GM18907 (cell line): Measurements from ENCODE around the gene FZD1.

ENCODE experiments used
- ATAC-seq: cut with Tn5 transposase; IDR thresholded peaks from one replicate; pipeline ENCODE4 v1.9.1; 2021; ENCODE audit warnings: mild to moderate bottlenecking, moderate library complexity; ENCODE audit not compliant: unreplicated experiment

The FZD1 gene

DNA sequence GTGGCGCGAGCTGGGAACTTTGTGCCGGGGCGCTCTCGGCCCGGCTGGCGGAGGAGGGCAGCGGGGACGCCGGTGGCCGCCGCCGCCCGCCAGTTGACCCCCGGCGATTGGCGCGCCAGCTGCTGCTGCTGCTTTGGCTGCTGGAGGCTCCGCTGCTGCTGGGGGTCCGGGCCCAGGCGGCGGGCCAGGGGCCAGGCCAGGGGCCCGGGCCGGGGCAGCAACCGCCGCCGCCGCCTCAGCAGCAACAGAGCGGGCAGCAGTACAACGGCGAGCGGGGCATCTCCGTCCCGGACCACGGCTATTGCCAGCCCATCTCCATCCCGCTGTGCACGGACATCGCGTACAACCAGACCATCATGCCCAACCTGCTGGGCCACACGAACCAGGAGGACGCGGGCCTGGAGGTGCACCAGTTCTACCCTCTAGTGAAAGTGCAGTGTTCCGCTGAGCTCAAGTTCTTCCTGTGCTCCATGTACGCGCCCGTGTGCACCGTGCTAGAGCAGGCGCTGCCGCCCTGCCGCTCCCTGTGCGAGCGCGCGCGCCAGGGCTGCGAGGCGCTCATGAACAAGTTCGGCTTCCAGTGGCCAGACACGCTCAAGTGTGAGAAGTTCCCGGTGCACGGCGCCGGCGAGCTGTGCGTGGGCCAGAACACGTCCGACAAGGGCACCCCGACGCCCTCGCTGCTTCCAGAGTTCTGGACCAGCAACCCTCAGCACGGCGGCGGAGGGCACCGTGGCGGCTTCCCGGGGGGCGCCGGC, 870 bp downstream of the FZD1 start:
- peak; percentile 45 for ATAC-seq

DNA sequence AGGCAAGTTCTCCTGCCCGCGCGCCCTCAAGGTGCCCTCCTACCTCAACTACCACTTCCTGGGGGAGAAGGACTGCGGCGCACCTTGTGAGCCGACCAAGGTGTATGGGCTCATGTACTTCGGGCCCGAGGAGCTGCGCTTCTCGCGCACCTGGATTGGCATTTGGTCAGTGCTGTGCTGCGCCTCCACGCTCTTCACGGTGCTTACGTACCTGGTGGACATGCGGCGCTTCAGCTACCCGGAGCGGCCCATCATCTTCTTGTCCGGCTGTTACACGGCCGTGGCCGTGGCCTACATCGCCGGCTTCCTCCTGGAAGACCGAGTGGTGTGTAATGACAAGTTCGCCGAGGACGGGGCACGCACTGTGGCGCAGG, 1.4 kb downstream of the FZD1 start:
- ATAC-seq, result no peak

DNA sequence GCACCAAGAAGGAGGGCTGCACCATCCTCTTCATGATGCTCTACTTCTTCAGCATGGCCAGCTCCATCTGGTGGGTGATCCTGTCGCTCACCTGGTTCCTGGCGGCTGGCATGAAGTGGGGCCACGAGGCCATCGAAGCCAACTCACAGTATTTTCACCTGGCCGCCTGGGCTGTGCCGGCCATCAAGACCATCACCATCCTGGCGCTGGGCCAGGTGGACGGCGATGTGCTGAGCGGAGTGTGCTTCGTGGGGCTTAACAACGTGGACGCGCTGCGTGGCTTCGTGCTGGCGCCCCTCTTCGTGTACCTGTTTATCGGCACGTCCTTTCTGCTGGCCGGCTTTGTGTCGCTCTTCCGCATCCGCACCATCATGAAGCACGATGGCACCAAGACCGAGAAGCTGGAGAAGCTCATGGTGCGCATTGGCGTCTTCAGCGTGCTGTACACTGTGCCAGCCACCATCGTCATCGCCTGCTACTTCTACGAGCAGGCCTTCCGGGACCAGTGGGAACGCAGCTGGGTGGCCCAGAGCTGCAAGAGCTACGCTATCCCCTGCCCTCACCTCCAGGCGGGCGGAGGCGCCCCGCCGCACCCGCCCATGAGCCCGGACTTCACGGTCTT, 1.9 kb downstream of the FZD1 start:
- ATAC-seq, result no peak

DNA sequence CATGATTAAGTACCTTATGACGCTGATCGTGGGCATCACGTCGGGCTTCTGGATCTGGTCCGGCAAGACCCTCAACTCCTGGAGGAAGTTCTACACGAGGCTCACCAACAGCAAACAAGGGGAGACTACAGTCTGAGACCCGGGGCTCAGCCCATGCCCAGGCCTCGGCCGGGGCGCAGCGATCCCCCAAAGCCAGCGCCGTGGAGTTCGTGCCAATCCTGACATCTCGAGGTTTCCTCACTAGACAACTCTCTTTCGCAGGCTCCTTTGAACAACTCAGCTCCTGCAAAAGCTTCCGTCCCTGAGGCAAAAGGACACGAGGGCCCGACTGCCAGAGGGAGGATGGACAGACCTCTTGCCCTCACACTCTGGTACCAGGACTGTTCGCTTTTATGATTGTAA, 2.5 kb downstream of the FZD1 start:
- ATAC-seq, result no peak

DNA sequence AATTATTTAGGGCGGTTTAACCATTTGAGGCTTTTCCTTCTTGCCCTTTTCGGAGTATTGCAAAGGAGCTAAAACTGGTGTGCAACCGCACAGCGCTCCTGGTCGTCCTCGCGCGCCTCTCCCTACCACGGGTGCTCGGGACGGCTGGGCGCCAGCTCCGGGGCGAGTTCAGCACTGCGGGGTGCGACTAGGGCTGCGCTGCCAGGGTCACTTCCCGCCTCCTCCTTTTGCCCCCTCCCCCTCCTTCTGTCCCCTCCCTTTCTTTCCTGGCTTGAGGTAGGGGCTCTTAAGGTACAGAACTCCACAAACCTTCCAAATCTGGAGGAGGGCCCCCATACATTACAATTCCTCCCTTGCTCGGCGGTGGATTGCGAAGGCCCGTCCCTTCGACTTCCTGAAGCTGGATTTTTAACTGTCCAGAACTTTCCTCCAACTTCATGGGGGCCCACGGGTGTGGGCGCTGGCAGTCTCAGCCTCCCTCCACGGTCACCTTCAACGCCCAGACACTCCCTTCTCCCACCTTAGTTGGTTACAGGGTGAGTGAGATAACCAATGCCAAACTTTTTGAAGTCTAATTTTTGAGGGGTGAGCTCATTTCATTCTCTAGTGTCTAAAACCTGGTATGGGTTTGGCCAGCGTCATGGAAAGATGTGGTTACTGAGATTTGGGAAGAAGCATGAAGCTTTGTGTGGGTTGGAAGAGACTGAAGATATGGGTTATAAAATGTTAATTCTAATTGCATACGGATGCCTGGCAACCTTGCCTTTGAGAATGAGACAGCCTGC, 3.1 kb downstream of the FZD1 start:
- ATAC-seq, result no peak

DNA sequence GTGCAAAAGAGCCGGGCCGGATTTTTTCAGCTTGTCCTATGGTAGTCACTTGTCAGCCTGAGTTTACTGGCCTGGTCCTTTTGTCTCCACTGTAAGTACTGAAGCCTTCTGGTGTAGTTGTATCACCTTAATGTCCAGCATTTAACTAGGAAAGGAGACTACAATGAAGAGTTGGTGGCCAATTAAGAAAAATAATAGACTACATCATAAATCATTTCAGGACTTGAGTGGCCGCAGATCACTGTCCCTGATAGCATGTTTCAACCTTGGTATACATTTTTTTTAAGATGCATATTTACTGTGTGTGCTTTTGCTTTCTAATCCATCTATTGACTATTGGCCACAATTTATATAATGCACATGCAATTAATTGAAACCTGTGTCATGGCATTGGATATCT, 6.1 kb downstream of the FZD1 start:
- no peak for ATAC-seq

DNA sequence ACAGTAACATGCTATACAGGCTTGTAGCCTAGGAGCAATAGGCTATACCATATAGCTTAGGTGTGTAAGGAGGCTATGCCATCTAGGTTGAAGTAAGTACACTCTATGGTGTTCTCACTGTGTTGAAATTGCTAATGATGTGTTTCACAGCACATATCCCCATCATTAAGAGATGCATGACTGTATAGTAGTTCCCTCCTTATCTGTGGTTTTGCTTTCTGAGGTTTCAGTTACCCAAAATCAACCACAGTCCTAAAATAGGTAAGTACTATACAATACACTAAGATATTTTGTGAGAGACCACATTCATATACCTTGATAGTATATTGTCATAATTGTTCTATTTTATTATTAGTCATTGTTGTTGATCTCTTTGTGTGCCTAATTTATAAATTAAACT, 12.7 kb downstream of the FZD1 start:
- peak; percentile 96 for ATAC-seq

DNA sequence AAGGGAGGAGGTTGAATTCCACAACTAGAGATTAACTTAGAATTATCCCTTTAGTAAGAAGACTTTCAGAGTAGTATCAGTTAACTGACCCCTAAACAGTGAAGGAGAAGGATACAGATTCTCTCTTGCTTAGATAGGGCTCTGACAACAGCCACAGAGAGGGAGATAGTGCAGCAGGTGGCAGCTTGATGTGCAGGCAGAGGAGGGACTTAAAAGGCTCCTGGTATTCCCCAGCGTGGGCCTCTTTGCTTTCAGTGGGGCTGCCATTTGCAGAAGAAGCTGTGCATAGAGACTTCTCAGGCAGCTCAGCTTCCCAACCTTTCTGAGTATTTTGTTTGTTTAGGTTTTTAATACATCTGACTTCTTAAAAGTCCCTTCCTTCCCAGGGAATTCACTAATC, 16.0 kb downstream of the FZD1 start:
- ATAC-seq, result peak; percentile 80

DNA sequence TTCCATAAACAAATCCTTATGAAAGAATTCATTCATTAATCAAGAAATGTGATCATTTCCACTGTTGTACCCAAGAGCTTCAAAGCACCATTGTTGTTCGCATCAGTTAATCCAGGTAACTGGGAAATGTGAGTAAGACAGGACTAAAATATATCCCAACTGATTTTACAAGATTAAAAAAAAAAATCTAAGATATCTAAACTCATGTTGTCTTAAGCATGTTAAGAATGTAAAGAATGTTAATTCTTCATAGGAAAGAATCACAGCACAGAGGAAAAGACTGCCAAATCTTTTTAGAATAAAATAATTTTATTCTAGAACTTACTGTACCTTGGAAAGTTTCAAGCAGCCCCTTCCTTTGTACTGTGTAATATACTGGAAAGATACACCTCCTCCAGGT, 16.4 kb downstream of the FZD1 start:
- no peak for ATAC-seq

DNA sequence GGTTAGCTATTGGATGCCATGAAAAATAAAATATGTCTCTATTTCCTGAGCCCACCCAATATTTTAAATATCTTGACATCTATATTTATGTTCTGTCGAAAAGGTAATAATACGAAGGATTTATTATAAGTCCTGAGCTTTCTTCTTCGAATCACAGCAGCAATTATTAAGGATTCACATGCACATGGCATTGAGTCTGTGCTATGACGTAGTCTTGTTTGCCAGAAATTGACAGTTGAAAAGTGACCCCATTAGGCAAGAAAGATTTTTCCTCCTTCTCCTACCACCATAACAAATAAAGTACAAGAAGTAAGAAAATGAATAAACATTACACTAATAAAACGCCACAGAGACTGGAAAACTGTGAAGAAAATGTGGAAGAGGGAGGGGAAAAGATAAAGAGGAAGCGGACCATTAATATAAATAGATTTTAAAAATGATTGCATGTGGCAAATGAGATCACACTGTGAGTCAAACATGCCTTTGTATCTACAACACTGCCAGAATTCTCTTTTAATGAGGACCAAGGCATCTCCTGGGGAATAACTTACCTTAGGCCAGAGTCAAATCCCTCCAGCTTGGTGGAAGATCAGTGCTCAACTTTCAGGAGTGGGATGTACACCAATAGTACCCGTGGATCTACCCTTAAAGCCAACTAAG, 21.6 kb downstream of the FZD1 start:
- no peak for ATAC-seq

DNA sequence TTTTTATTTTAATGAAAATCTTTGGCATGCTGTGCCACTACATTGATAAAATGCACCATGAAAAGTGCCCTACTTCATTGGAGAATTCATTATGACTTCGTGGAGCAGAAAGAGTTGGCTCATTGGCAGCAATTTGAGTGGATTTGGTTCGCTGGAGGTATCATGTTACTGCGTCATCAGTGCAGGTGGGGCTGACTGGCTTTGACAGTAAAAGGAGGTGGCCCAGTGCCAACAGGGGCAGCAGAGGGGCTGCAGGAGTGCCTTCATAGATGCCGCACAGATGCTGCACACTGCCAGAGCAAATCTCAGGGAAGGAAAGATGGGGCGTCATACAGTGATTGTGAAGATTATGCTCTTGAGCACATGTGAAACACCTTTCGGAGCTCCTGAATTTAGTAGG, 22.2 kb downstream of the FZD1 start:
- no peak for ATAC-seq

DNA sequence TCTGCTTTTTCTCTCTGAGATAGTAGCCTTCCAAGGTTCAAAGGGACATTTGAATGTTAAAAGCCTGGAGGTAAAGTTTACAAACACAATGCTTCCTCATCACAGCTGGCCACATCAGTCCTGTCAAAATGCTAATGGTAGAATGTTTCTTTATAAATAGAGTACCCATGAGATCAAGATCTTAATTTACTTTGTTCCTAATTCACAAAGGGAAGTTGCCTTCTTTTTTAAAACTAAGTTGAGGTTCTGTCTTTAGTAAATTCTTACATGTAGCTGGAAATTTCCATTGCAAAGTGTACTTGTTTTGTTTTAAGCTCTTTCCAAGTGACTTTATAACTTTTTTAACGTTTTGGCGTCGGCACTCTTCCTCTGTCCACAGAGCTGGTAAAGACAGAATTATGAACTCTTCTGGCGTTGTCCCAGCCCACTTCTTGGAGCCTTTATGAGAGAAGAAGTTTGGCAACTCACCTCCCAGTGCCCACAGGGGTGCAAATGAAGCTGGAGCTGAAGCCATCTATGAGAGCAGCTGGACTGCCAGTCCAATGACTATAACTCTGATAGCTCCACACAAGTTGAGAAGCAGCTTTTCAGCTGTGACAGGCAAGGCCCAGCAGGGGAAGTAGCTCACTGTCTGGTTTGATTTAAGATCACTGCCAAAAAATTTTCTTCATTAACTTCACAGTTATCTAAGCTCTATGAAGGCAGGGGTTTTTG, 23.3 kb downstream of the FZD1 start:
- no peak for ATAC-seq

DNA sequence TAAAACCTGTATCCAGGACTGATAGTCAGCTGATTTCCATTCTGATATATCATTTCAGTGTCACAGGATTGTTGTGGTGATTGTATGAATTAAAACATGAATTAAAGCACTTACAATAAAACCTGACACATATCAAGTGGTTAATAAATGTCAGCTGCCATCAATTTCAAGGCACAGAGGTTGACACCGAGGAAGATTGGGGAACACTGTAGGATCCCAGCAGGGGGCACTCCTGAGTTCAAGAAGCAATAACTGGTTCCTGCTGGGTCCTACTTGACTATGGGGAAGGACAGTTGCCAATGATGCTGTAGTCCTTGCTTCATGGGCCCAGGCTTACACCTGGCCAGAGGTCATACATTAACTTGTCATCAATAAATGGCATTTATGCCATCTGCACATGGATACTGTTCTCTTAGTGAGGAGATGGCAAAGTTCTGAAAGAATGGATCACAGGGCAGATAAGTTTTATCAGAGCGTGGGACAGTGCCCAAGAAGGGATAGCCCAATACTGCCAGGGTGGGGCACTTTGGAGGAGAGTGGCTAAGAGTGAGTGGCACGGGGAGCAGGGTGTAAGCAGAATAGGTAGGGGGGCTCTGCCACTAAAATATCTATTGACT, 24.1 kb downstream of the FZD1 start:
- ATAC-seq, result peak; percentile 68

DNA sequence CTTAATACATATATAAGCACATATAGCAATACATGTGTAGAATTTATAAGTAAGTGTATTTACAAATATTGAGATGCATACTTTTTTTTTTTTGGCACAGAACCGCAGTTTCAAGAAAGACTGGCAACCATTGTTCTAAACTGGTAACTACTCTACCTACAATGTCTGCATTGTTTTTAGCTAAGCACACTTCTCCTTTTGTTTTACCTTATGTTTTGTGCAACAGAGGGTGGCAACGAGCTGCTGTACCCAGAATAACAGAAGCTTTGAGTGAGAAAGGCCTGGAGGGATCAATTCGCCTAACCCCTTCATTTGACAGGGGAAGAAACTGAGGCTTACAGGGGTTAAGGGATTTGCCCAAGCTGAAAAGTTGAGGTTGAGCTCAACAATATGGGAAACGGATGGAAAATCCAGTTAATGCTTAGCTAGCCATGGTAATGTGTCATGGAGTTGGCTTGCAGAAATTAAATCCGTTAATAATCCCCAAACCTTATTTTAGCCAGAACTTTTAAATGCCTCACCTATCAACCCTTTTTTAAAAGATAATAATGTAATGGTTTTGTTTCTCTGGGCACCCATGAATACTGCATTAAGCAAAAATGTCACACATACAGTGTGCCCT, 25.5 kb downstream of the FZD1 start:
- ATAC-seq, result no peak

DNA sequence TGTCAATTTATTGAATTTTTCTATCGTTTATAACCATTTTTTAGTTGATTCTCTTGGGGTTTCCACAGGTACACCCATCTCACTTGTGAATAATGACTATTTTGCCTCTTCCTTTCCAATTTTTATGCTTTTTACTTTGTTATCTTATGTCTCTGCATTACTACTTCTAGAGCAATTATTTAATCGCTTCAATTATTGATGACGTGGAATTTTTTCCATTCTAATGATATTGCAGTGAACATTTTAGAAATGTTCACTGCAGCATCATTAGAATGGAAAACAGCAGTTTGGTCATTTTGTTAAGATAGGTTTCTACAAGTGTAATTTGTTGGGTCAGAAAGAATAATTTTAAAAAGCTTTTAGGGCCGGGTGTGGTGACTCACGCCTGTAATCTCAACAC, 27.1 kb downstream of the FZD1 start:
- ATAC-seq, result no peak

DNA sequence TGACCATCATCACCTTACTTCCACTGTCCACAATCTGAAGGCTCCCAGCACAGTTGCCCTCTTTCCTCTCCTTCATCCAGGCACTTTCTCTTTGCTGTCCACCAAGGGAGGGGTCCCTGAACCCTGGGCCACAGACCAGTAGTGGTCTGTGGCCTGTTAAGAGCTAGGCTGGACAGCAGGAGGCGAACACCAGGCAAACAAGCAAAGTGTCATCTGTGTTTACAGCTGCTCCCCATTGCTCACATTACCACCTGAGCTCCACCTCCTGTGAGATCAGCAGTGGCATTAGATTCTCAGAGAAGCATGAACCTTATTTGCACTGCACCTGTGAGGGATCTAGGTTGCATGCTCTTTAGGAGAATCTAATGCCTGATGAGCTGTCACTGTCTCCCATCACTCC, 27.7 kb downstream of the FZD1 start:
- ATAC-seq, result no peak

DNA sequence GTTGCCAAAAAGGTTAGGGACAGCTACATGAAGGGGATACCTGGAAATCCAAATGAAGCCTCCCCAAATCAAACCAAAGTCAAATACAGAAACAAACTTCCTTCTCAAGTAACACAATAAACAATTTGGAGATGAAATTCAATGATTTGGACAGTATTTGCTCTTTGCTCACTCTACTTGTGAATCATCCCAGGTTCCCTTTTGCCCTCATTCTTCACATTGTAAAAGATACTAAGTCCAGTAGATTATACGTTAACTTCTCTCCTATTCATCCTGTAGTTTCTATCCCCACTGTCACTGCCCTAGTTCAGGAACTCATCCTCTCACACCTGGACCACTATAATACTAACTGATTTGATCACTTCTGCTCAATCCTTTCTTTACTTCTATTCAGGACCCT, 28.3 kb downstream of the FZD1 start:
- ATAC-seq, result no peak

DNA sequence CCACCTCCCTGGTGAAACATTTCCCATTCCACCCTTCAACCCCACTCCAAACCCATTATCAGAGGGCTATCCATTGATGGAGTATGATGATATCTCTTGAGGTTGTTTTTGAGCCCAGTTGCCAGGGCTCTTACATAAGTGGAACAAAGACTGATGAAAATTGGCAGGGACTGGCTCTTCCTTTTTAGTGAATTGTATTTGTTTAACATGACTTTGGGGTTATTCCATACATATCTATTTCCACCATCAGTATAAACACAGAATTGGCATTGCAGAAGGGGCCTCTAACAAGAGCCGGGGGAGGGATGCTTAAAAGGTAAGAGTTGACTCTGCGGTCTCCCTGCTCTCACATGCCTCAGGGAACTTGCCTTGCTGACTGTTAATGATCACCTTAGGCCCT, 28.9 kb downstream of the FZD1 start:
- no peak for ATAC-seq

DNA sequence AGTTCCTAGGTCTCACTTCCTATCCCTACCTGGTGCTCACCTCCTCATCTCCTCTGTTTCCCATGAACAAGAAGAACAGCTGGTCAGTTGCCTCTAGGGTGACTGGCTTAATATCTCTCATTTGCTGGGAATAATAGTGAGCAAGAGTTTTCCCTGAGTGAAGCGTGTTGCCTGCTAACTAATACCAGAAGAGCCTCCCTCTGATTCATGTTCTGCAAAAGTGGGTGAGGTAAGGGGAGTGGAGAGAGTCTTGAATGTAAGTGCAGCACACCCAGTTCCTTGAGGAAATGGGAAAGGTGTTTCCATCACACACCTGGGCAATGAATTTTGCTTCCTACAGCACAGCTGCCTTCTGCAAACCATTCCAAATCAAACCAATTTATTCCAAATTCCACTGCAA, 29.6 kb downstream of the FZD1 start:
- no peak for ATAC-seq

DNA sequence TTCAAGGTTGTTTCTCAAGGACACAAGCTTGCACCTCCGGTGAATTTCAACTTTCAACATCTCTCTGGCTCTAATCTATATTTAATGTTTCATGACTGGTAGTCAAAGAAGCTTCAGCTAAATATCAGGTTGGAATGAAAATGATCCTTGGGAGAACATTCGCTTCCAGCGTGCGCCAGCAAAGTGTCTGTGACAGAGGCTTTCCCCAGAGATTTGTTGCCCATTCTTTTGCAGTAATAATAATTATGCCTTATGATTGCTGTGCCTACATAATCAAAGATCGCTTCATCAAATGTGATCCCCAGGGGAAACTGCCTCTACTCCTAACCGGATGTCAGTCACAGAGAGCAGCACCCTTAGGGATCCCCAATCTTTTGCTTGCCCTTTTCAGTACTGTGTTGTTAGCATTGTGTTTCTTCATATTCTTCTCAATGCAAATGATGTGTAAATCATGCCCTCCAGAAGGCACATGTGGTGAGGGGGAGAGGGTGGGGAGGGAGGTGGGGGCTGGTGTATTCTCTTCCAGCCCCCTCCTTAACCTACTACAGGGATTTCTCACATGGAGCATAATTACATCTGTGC, 30.5 kb downstream of the FZD1 start:
- ATAC-seq, result no peak
